Measurements from ENCODE around the gene DSCAML1. TPM values are rescaled to one million over a fixed set of nuclear protein-coding genes. Genes with fewer than 3 reads are reported as not detected.

The DSCAML1 gene
- total and polyA plus RNA-seq, 2 of the 8 experiments (the other 6 are each of a cell fraction or from before 2014, with no cell fraction given) = 0.19 to 0.24 TPM

GRCh38 chr11:117825538-117826189 is 28.6 kb upstream of the DSCAML1 start:
- Histone ChIP-seq H2BK120ac (replicated peaks; ENCODE audit: low read depth, low read length) (no peak overlapping the region), H3K14ac (ENCODE audit: insufficient read length) (no peak overlapping the region), H4K5ac (ENCODE audit: insufficient read length, low read depth, low read length) (no peak overlapping the region), H3K23me2 (ENCODE audit: low read depth, low read length) (no peaks in the 10 kb centered on the region), H3K9me3 (ENCODE audit: insufficient read depth in 2 of 2, low read depth in 1 of 2, low read length in 1 of 2) (no peaks in the 10 kb centered on the region), H2BK12ac (ENCODE audit: low read depth, low read length) (peak overlapping the region; percentile 64; the same call in 1 of the 2 replicates), H4K91ac (replicated peaks; ENCODE audit: insufficient read length, low read length) (peak overlapping the region; percentile 57), H3K4me1 (replicated peaks in 1 of 4; ENCODE audit: control insufficient read depth in 3 of 4, insufficient read depth in 4 of 4, low read length in 3 of 4) (peaks cover 0 to 21% (median 15%) of the 10 kb centered on the region in 4 experiments; a peak in 6 of 7 replicates), H3K36me3 (ENCODE audit: control insufficient read depth in 2 of 4, insufficient read depth in 4 of 4, low read length in 3 of 4) (no peaks in the 10 kb centered on the region), H3K27ac (ENCODE audit: low read depth, low read length) (no peak overlapping the region), H4K8ac (ENCODE audit: extremely low read depth, insufficient read depth, low read length) (no peak overlapping the region; the same call in 1 of the 2 replicates), H2AFZ (ENCODE audit: low read length) (no peak overlapping the region), H3K9ac (replicated peaks in 1 of 4; ENCODE audit: extremely low read depth in 1 of 4, low read depth in 3 of 4, low read length in 3 of 4) (no peak overlapping the region), H2AK5ac (ENCODE audit: low read depth, low read length) (no peak overlapping the region), H3K23ac (ENCODE audit: insufficient read length) (no peak overlapping the region), H3K79me2 (ENCODE audit: control insufficient read depth in 1 of 2, insufficient read depth in 2 of 2, low read length in 2 of 2) (no peaks in the 10 kb centered on the region), H3K4me2 (ENCODE audit: insufficient read depth in 1 of 2, low read depth in 2 of 2, low read length in 2 of 2) (no peak overlapping the region), H3K56ac (replicated peaks; ENCODE audit: insufficient read length, low read depth, low read length) (no peak overlapping the region), H3K79me1 (ENCODE audit: low read depth, low read length) (no peaks in the 10 kb centered on the region), H2BK5ac (ENCODE audit: low read depth, low read length) (0 out of 2 replicates have a peak overlapping the region, but pooled peaks have one; percentile 9), H3K27me3 (replicated peaks in 1 of 4; ENCODE audit: control insufficient read depth in 3 of 4, extremely low read depth in 1 of 4, insufficient read depth in 3 of 4, low read length in 3 of 4) (no peaks in the 10 kb centered on the region; a peak in 1 of 7 replicates), H3K18ac (ENCODE audit: extremely low read depth, low read length) (no peak overlapping the region), H2BK15ac (ENCODE audit: low read length) (peak overlapping the region; percentile 88), H3K4ac (replicated peaks; ENCODE audit: insufficient read length, low read depth, low read length) (peak overlapping the region; percentile 79), H4K20me1 (replicated peaks in 1 of 2; ENCODE audit: control insufficient read depth in 1 of 2, insufficient read depth in 2 of 2, low read length in 2 of 2) (no peaks in the 10 kb centered on the region), H2BK20ac (ENCODE audit: low read length) (0 out of 2 replicates have a peak overlapping the region, but pooled peaks have one; percentile 72), H3K4me3 (ENCODE audit: extremely low read depth in 1 of 4, insufficient read depth in 2 of 4, low read depth in 3 of 4, low read length in 4 of 4) (no peak overlapping the region)
- DNase-seq (ENCODE audit: low read depth in 1 of 2, low spot score in 2 of 2) (no peak), FAIRE-seq (no peak)
- POLR2A ChIA-PET (ENCODE audit: partially characterized antibody) = no interaction called here
- 87% methylated on average over 8 of the region's 8 CpGs; no CpG with 5 or more reads in 1 of the 2 experiments for WGBS, 2 experiments (ENCODE audit: extremely low coverage in 1 of 2, insufficient coverage in 1 of 2, insufficient read length in 1 of 2, insufficient replicate concordance in 2 of 2, low coverage in 1 of 2, low lambda C conversion rate in 2 of 2, missing lambda C conversion rate in 1 of 2)
- CTCF ChIA-PET (ENCODE audit: partially characterized antibody) = interaction anchor here (1.2 to 11.9 kb wide), 10 partner anchors 8 to 228 kb away, joined by 3 to 91 read pairs (median 10); no protein-coding TSS in a partner anchor
- TF ChIP-seq POLR2AphosphoS5 (IDR thresholded peaks at IDR 0.05; ENCODE audit: low read depth, low read length) = no peak

Measured in H1 (cell line).